GM23248 (cell line): ENCODE measurements around the gene EGFLAM. TPM values are rescaled to one million over a fixed set of nuclear protein-coding genes. Genes with fewer than 3 reads are reported as not detected.

Source experiments
- DNase-seq: peaks from one replicate; pipeline ENCODE4 v3.0.0-alpha.2; 2015
- H2AFZ ChIP-seq: fragments of 200-600 bp; sonication (generic); 2 replicates; pipeline ENCODE4 v1.6.1; 2016; ENCODE audit warnings: antibody characterized with exemption
- H3F3A ChIP-seq: fragments of 200-600 bp; sonication (generic); 2 replicates; pipeline ENCODE4 v1.6.1; 2016; ENCODE audit warnings: mild to moderate bottlenecking, antibody characterized with exemption, mixed run types; ENCODE audit not compliant: insufficient read depth
- H3K27ac ChIP-seq: fragments of 200-600 bp; sonication (generic); 2 replicates; pipeline ENCODE4 v1.5.1; 2016; ENCODE audit warnings: mild to moderate bottlenecking
- H3K27me3 ChIP-seq: fragments of 200-600 bp; sonication (generic); replicated peaks from 2 replicates; pipeline ENCODE4 v1.6.1; 2016; ENCODE audit warnings: mild to moderate bottlenecking; ENCODE audit not compliant: insufficient read depth
- H3K36me3 ChIP-seq: fragments of 200-600 bp; sonication (generic); 2 replicates; pipeline ENCODE4 v1.6.1; 2016; ENCODE audit warnings: low read depth, mild to moderate bottlenecking
- H3K4me1 ChIP-seq: fragments of 200-600 bp; sonication (generic); 2 replicates; pipeline ENCODE4 v1.6.1; 2016; ENCODE audit warnings: mild to moderate bottlenecking; ENCODE audit not compliant: insufficient read depth
- H3K4me2 ChIP-seq: fragments of 200-600 bp; sonication (generic); one replicate; pipeline ENCODE4 v1.6.1; 2016; ENCODE audit warnings: mild to moderate bottlenecking; ENCODE audit not compliant: unreplicated experiment
- H3K4me3 ChIP-seq: fragments of 200-600 bp; sonication (generic); 2 replicates; pipeline ENCODE4 v1.5.1; 2016; ENCODE audit warnings: mild to moderate bottlenecking
- H3K79me2 ChIP-seq: fragments of 200-600 bp; sonication (generic); 2 replicates; pipeline ENCODE4 v1.6.1; 2016; ENCODE audit warnings: mild to moderate bottlenecking; ENCODE audit not compliant: insufficient read depth
- H3K9ac ChIP-seq: fragments of 200-600 bp; sonication (generic); 2 replicates; pipeline ENCODE4 v1.6.1; 2016; ENCODE audit warnings: mild to moderate bottlenecking
- H3K9me2 ChIP-seq: fragments of 200-600 bp; sonication (generic); 2 replicates; pipeline ENCODE4 v1.6.1; 2016; ENCODE audit warnings: mixed run types, mild to moderate bottlenecking, moderate library complexity; ENCODE audit not compliant: insufficient read depth
- H3K9me3 ChIP-seq: fragments of 200-600 bp; sonication (generic); one replicate; pipeline ENCODE4 v1.6.1; 2017; ENCODE audit warnings: low read depth
- H4K20me1 ChIP-seq: fragments of 200-600 bp; sonication (generic); 2 replicates; pipeline ENCODE4 v1.6.0; 2016; ENCODE audit not compliant: insufficient read depth
- EZH2 ChIP-seq: fragments of 200-600 bp; sonication (generic); IDR thresholded peaks from 2 replicates; pipeline ENCODE4 v1.6.1; 2018; ENCODE audit warnings: antibody characterized with exemption, mild to moderate bottlenecking; ENCODE audit not compliant: insufficient read depth, poor library complexity, severe bottlenecking
- EZH2phosphoT487 ChIP-seq: fragments of 200-600 bp; sonication (generic); IDR thresholded peaks from 2 replicates; pipeline ENCODE4 v1.6.1; 2018; ENCODE audit warnings: antibody characterized with exemption, moderate library complexity, mild to moderate bottlenecking, low read depth; ENCODE audit not compliant: insufficient read depth
- WGBS, 2 experiments: methylation state at CpG; one replicate each; pipeline ENCODE4 v1.1.6; 2015 to 2017; ENCODE audit warnings: low lambda C conversion rate in 2 of 2, low coverage in 1 of 2; ENCODE audit errors: missing lambda C conversion rate in 2 of 2; 5-methylcytosine and 5-hydroxymethylcytosine counted together
- in situ Hi-C: fragments of 300-500 bp; cut with MboI; formaldehyde crosslinking; loops from 2 replicates; pipeline ENCODE4 v1.15.0; 2020
- polyA plus RNA-seq: library from polyadenylated mRNA; unstranded; fragments of >200 nt; fragmentation: Nextera tagmentation; extraction: Ambion mirVana; gene quantifications from 2 replicates; pipeline ENCODE4 v1.2.1, GENCODE V29; 2016
- total RNA-seq: library from RNA; depleted of rRNA; stranded (reverse); fragments of >200 nt; shearing (Covaris generic); gene quantifications from 2 replicates; pipeline ENCODE4 v1.2.3, GENCODE V29; 2014

Gene EGFLAM
- total and polyA plus RNA-seq, 2 experiments from 2014 or later = not detected

GRCh38 chr5:38341056-38341455 is 82.7 kb downstream of the EGFLAM start:
- DNase-seq = no peak
- Histone ChIP-seq H3K9ac (no peak overlapping the region), H3K9me2 (no peaks in the 10 kb centered on the region), H3K27ac (no peak overlapping the region), H3K36me3 (no peaks in the 10 kb centered on the region), H3K79me2 (no peaks in the 10 kb centered on the region), H3K4me3 (no peak overlapping the region), H3K27me3 (peaks cover 21% of the 10 kb centered on the region; the same call in 1 of the 2 replicates), H4K20me1 (no peaks in the 10 kb centered on the region), H3K4me1 (no peaks in the 10 kb centered on the region), H3F3A (no peaks in the 10 kb centered on the region), H3K4me2 (no peak overlapping the region), H2AFZ (no peak overlapping the region), H3K9me3 (no peaks in the 10 kb centered on the region)
- WGBS, 2 experiments = 44 to 51% methylated on average over 5 of the region's 5 CpGs
- TF ChIP-seq EZH2 = no peak
- TF ChIP-seq EZH2phosphoT487 = no peak
- in situ Hi-C loops = no loop called here

- Histone ChIP-seq H3K4me3 (no peak overlapping the region), H3K79me2 (no peaks in the 10 kb centered on the region), H4K20me1 (no peaks in the 10 kb centered on the region), H3K9me2 (no peaks in the 10 kb centered on the region), H3K4me1 (no peaks in the 10 kb centered on the region), H3F3A (no peaks in the 10 kb centered on the region), H3K27me3 (peaks cover 21% of the 10 kb centered on the region; the same call in 1 of the 2 replicates), H2AFZ (no peak overlapping the region), H3K9me3 (no peaks in the 10 kb centered on the region), H3K27ac (no peak overlapping the region), H3K9ac (no peak overlapping the region), H3K4me2 (no peak overlapping the region), H3K36me3 (no peaks in the 10 kb centered on the region)
- no peak for TF ChIP-seq EZH2phosphoT487
- no peak for TF ChIP-seq EZH2
- no peak for DNase-seq
- WGBS, 2 experiments = 65 to 66% methylated on average over 3 of the region's 3 CpGs
- in situ Hi-C loops = no loop called here
These were observed 83.3 kb downstream of the EGFLAM start for GRCh38 chr5:38341641-38342040.

GRCh38 chr5:38342261-38342660 is 83.9 kb downstream of the EGFLAM start:
- H3K4me2 ChIP-seq = no peak overlapping the region
- no peak for DNase-seq
- WGBS, 2 experiments = 56 to 61% methylated on average over 2 of the region's 2 CpGs
- no peak overlapping the region for H3K9ac ChIP-seq
- H4K20me1 ChIP-seq = no peaks in the 10 kb centered on the region
- TF ChIP-seq EZH2phosphoT487 (no peak), EZH2 (no peak)
- no peaks in the 10 kb centered on the region for H3K9me2 ChIP-seq
- no peaks in the 10 kb centered on the region for H3F3A ChIP-seq
- no peak overlapping the region for H3K4me3 ChIP-seq
- no peaks in the 10 kb centered on the region for H3K4me1 ChIP-seq
- no peaks in the 10 kb centered on the region for H3K79me2 ChIP-seq
- peaks cover 21% of the 10 kb centered on the region; the same call in 1 of the 2 replicates for H3K27me3 ChIP-seq
- in situ Hi-C loops = no loop called here
- H2AFZ ChIP-seq = no peak overlapping the region
- no peaks in the 10 kb centered on the region for H3K36me3 ChIP-seq
- H3K27ac ChIP-seq = no peak overlapping the region
- H3K9me3 ChIP-seq = no peaks in the 10 kb centered on the region

- no peak overlapping the region for H3K27ac ChIP-seq
- no peak overlapping the region for H3K9ac ChIP-seq
- no peaks in the 10 kb centered on the region for H3F3A ChIP-seq
- no peaks in the 10 kb centered on the region for H3K9me2 ChIP-seq
- H3K4me2 ChIP-seq = no peak overlapping the region
- 0 out of 2 replicates have a peak, but pooled peaks cover 4% of the 10 kb centered on the region for H3K27me3 ChIP-seq
- in situ Hi-C loops = no loop called here
- H4K20me1 ChIP-seq = no peaks in the 10 kb centered on the region
- no peaks in the 10 kb centered on the region for H3K9me3 ChIP-seq
- no peaks in the 10 kb centered on the region for H3K4me1 ChIP-seq
- H2AFZ ChIP-seq = no peak overlapping the region
- TF ChIP-seq EZH2phosphoT487 (no peak), EZH2 (no peak)
- no peak overlapping the region for H3K4me3 ChIP-seq
- H3K36me3 ChIP-seq = no peaks in the 10 kb centered on the region
- no peaks in the 10 kb centered on the region for H3K79me2 ChIP-seq
- DNase-seq = no peak
- WGBS, 2 experiments = 57 to 61% methylated on average over 4 of the region's 4 CpGs
These were observed 86.5 kb downstream of the EGFLAM start for GRCh38 chr5:38344891-38345290.

- Histone ChIP-seq H3K9ac (no peak overlapping the region), H3K9me3 (no peaks in the 10 kb centered on the region), H2AFZ (no peak overlapping the region), H3K4me2 (no peak overlapping the region), H3K27ac (no peak overlapping the region), H3K4me1 (no peaks in the 10 kb centered on the region), H3F3A (no peaks in the 10 kb centered on the region), H3K27me3 (no peaks in the 10 kb centered on the region), H3K4me3 (no peak overlapping the region), H4K20me1 (no peaks in the 10 kb centered on the region), H3K36me3 (no peaks in the 10 kb centered on the region), H3K79me2 (no peaks in the 10 kb centered on the region), H3K9me2 (no peaks in the 10 kb centered on the region)
- no peak for DNase-seq
- 92% methylated on average over 2 of the region's 2 CpGs for WGBS, 2 experiments
- in situ Hi-C loops = no loop called here
- TF ChIP-seq EZH2phosphoT487 (no peak), EZH2 (no peak)
These were observed 88.2 kb downstream of the EGFLAM start for GRCh38 chr5:38346593-38346992.
